CD4-positive, CD25-positive, alpha-beta regulatory T cell (primary cell): ENCODE measurements around the gene AURKAIP1. TPM values are rescaled to one million over a fixed set of nuclear protein-coding genes. Genes with fewer than 3 reads are reported as not detected.

Experiments
- ATAC-seq, 2 donors: fragments of 150-1000 bp; cut with Tn5 transposase; one replicate each; pipeline ENCODE4 v1.10.0; 2021; ENCODE audit warnings: low read depth in 2 of 2, moderate number of reproducible peaks in 2 of 2, moderate library complexity in 1 of 2
- DNase-seq, 3 donors: peaks; one replicate each; pipeline versions ENCODE4 v3.0.0 to v3.0.0-alpha.2; 2012 to 2022; ENCODE audit warnings: mixed read lengths in 1 of 3
- H3K27ac ChIP-seq: one replicate; pipeline ENCODE4 v1.7.0; 2013; ENCODE audit warnings: mild to moderate bottlenecking, low read length; ENCODE audit not compliant: insufficient read depth, poor library complexity, severe bottlenecking
- H3K27me3 ChIP-seq: one replicate; pipeline ENCODE4 v1.7.0; 2013; ENCODE audit warnings: low read length; ENCODE audit not compliant: control insufficient read depth, insufficient read depth
- H3K36me3 ChIP-seq: one replicate; pipeline ENCODE4 v1.7.0; 2013; ENCODE audit warnings: mild to moderate bottlenecking, low read length, moderate library complexity; ENCODE audit not compliant: control insufficient read depth, insufficient read depth
- H3K4me1 ChIP-seq: 2 replicates; pipeline ENCODE4 v1.7.0; 2013; ENCODE audit warnings: mild to moderate bottlenecking, low read length; ENCODE audit not compliant: insufficient read depth, control insufficient read depth, poor library complexity, severe bottlenecking
- H3K4me3 ChIP-seq: one replicate; pipeline ENCODE4 v1.7.0; 2013; ENCODE audit warnings: low read depth, mild to moderate bottlenecking, low read length, moderate library complexity
- H3K9me3 ChIP-seq, 2 experiments: 1 replicate in 1 of 2; 2 replicates in 1 of 2; pipeline ENCODE4 v1.7.0; 2013; ENCODE audit warnings: low read length in 2 of 2, mild to moderate bottlenecking in 1 of 2, moderate library complexity in 1 of 2; ENCODE audit not compliant: control insufficient read depth in 2 of 2
- H3K27ac Mint-ChIP-seq, 3 donors: one replicate each; pipeline ENCODE4 v1.8.0; 2020 to 2022; ENCODE audit warnings: mild to moderate bottlenecking in 3 of 3, mixed read lengths in 3 of 3, moderate library complexity in 2 of 3
- H3K27me3 Mint-ChIP-seq: one replicate; pipeline ENCODE4 v1.8.0; 2022; ENCODE audit warnings: mild to moderate bottlenecking, mixed read lengths
- H3K36me3 Mint-ChIP-seq: one replicate; pipeline ENCODE4 v1.8.0; 2020; ENCODE audit warnings: mixed read lengths
- H3K4me1 Mint-ChIP-seq, 4 donors: one replicate each; pipeline ENCODE4 v1.8.0; 2020 to 2022; ENCODE audit warnings: mixed read lengths in 4 of 4, mild to moderate bottlenecking in 1 of 4
- H3K4me3 Mint-ChIP-seq, 4 donors: one replicate each; pipeline ENCODE4 v1.8.0; 2020 to 2022; ENCODE audit warnings: mild to moderate bottlenecking in 4 of 4, mixed read lengths in 4 of 4, moderate library complexity in 3 of 4
- H3K9me3 Mint-ChIP-seq, 7 donors: one replicate each; pipeline ENCODE4 v1.8.0; 2020 to 2022; ENCODE audit warnings: mixed read lengths in 7 of 7, mild to moderate bottlenecking in 3 of 7, moderate library complexity in 2 of 7
- polyA plus RNA-seq, 4 donors: library from polyadenylated mRNA; unstranded; fragments of 300-500 nt; fragmentation: Illumina TruSeq; gene quantifications; one replicate each; pipeline ENCODE4 v1.2.3, GENCODE V29; 2021
- total RNA-seq: library from RNA; stranded (reverse); gene quantifications from one replicate; pipeline ENCODE4 v1.2.3, GENCODE V29; 2022

AURKAIP1 gene
- total and polyA plus RNA-seq, 5 donors from 2014 or later, result 76.0 to 190 (median 153) TPM

DNA sequence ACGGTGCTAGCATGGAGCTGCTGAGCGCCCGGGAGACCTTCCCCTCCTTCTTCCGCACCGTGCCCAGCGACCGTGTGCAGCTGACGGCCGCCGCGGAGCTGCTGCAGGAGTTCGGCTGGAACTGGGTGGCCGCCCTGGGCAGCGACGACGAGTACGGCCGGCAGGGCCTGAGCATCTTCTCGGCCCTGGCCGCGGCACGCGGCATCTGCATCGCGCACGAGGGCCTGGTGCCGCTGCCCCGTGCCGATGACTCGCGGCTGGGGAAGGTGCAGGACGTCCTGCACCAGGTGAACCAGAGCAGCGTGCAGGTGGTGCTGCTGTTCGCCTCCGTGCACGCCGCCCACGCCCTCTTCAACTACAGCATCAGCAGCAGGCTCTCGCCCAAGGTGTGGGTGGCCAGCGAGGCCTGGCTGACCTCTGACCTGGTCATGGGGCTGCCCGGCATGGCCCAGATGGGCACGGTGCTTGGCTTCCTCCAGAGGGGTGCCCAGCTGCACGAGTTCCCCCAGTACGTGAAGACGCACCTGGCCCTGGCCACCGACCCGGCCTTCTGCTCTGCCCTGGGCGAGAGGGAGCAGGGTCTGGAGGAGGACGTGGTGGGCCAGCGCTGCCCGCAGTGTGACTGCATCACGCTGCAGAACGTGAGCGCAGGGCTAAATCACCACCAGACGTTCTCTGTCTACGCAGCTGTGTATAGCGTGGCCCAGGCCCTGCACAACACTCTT lies 42.8 kb downstream of the AURKAIP1 start:
- Mint-ChIP-seq H3K27me3 (no peaks in the 10 kb centered on the region), H3K4me1 (peaks cover 0 to 5% (median 0%) of the 10 kb centered on the region in 4 donors), H3K4me3 (no peak overlapping the region), H3K9me3 (no peaks in the 10 kb centered on the region), H3K36me3 (no peaks in the 10 kb centered on the region), H3K27ac (no peak overlapping the region)
- Histone ChIP-seq H3K27me3 (no peaks in the 10 kb centered on the region), H3K9me3 (no peaks in the 10 kb centered on the region), H3K36me3 (no peaks in the 10 kb centered on the region), H3K27ac (no peak overlapping the region), H3K4me1 (no peaks in the 10 kb centered on the region), H3K4me3 (no peak overlapping the region)
- ATAC-seq (no peak), DNase-seq (no peak)

DNA sequence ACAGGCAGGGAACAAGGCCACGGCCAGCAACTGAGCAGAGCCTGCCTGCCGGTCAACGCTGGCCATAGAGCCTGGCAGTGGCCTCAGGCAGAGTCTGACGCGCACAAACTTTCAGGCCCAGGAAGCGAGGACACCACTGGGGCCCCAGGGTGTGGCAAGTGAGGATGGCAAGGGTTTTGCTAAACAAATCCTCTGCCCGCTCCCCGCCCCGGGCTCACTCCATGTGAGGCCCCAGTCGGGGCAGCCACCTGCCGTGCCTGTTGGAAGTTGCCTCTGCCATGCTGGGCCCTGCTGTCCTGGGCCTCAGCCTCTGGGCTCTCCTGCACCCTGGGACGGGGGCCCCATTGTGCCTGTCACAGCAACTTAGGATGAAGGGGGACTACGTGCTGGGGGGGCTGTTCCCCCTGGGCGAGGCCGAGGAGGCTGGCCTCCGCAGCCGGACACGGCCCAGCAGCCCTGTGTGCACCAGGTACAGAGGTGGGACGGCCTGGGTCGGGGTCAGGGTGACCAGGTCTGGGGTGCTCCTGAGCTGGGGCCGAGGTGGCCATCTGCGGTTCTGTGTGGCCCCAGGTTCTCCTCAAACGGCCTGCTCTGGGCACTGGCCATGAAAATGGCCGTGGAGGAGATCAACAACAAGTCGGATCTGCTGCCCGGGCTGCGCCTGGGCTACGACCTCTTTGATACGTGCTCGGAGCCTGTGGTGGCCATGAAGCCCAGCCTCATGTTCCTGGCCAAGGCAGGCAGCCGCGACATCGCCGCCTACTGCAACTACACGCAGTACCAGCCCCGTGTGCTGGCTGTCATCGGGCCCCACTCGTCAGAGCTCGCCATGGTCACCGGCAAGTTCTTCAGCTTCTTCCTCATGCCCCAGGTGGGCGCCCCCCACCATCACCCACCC lies 43.7 kb downstream of the AURKAIP1 start, which contains the start of gene TAS1R3:
Gene TAS1R3, plus strand, starts transcription at position 213 of the 898 bp plus-strand sequence. Its CDS starts 66 bp downstream, at position 279.
- Mint-ChIP-seq H3K27ac (no peak within 1 kb of the TSS), H3K36me3 (no peaks in the 10 kb centered on the region), H3K4me3 (no peak within 1 kb of the TSS), H3K4me1 (peaks cover 0 to 11% (median 3%) of the 10 kb centered on the region in 4 donors), H3K27me3 (no peaks in the 10 kb centered on the region), H3K9me3 (no peaks in the 10 kb centered on the region)
- no peak within 1 kb of the TSS for H3K27ac ChIP-seq
- H3K4me1 ChIP-seq, result peaks cover 7% of the 10 kb centered on the region
- no peak for ATAC-seq
- H3K4me3 ChIP-seq, result no peak within 1 kb of the TSS
- no peaks in the 10 kb centered on the region for H3K27me3 ChIP-seq
- H3K9me3 ChIP-seq, result no peaks in the 10 kb centered on the region
- no peak for DNase-seq
- H3K36me3 ChIP-seq, result no peaks in the 10 kb centered on the region

DNA sequence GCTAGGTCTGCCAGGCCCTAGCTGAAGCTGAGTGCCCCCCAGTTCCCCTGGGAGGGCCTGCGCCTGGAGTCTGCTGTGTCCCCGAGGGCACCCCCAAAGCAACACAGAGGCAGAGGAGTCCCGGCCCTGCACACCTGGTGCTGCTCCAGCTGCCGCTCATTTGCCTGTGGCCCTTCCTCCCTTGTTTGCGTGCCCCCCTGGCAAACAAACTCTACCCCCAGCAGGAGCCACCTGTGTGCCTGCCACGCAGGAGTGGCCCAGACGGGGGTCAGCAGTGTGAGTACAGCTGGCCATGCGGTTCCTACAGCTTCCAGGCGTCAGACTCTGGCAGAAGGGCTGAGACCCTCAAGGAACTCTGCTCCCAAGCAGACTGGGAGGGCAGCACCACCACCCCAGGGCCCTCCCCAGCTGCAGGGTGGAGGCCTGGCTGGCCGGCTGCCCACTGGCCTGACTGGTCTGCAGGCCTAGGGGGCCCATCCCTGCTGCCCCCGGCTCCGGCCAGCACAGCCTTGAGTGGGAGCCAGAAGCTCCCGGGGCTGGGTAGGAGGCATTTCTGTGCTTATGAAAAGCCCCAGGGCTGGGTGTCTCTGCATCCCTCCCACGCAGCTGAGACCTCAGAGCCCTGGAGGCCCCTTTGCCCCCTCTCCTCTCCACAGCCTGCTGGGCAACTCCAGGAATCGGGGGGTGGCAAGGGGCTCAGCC lies 44.5 kb downstream of the AURKAIP1 start:
- H3K27ac ChIP-seq, result no peak overlapping the region
- peaks cover 15% of the 10 kb centered on the region for H3K4me1 ChIP-seq
- H3K27ac Mint-ChIP-seq, result no peak overlapping the region

DNA sequence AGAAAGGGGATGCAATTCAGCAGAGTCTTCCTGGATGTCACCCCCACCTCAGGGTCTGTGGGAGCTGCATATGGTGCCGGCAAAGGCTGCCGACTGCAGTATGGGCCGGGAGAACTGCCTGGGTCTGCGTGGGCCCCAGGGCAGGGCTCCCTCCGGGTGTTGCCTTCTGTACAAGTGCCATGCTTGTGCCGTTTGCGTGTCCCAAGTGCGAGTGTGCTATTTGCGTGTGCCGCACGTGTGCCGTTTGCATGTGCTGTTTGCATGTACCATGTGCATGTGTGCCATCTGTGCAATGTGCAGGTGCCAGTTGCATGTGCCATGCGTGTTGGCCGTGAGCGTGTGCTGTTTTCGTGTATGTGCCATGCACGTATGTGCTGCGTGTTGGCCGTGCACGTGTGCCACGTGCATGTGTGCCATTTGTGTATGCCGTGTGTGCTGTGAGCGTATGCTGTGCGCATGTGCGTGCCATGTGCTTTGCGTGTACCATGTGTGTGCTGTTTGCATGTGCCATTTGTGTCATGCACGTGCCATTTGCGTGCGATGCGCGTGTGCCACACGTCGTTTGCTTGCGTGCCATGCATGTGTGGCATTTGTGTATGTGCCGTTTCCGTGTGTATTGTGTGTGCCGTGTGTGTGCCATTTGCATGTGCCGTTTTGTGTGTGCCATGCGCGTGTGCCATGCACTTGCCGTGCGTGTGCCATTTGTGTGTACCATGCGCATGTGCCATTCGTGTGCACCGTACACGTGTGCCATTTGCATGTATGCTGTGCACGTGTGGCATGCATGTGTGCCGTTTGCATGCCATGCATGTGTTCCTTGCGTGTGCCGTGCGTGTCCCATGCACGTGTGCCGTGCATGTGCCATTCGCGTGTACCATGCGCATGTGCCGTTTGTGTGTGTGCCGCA lies 45.5 kb downstream of the AURKAIP1 start:
- Mint-ChIP-seq H3K4me3 (peak overlapping the region in 1 of 4 donors; percentile 84), H3K4me1 (peaks cover 0 to 23% (median 6%) of the 10 kb centered on the region in 4 donors), H3K36me3 (no peaks in the 10 kb centered on the region), H3K27me3 (no peaks in the 10 kb centered on the region), H3K27ac (no peak overlapping the region), H3K9me3 (no peaks in the 10 kb centered on the region)
- Histone ChIP-seq H3K4me3 (no peak overlapping the region), H3K4me1 (peaks cover 21% of the 10 kb centered on the region), H3K27ac (no peak overlapping the region), H3K36me3 (no peaks in the 10 kb centered on the region), H3K9me3 (no peaks in the 10 kb centered on the region), H3K27me3 (no peaks in the 10 kb centered on the region)
- ATAC-seq (no peak), DNase-seq (no peak)

More for the DNA sequence above, 44.5 kb downstream of the AURKAIP1 start:
- no peaks in the 10 kb centered on the region for H3K27me3 Mint-ChIP-seq
- Histone ChIP-seq H3K4me3 (no peak overlapping the region), H3K9me3 (no peaks in the 10 kb centered on the region), H3K36me3 (no peaks in the 10 kb centered on the region), H3K27me3 (no peaks in the 10 kb centered on the region)
- ATAC-seq (no peak), DNase-seq (no peak)
- no peaks in the 10 kb centered on the region for H3K36me3 Mint-ChIP-seq
- peaks cover 0 to 19% (median 6%) of the 10 kb centered on the region in 4 donors for H3K4me1 Mint-ChIP-seq
- no peaks in the 10 kb centered on the region for H3K9me3 Mint-ChIP-seq
- H3K4me3 Mint-ChIP-seq, result no peak overlapping the region

DNA sequence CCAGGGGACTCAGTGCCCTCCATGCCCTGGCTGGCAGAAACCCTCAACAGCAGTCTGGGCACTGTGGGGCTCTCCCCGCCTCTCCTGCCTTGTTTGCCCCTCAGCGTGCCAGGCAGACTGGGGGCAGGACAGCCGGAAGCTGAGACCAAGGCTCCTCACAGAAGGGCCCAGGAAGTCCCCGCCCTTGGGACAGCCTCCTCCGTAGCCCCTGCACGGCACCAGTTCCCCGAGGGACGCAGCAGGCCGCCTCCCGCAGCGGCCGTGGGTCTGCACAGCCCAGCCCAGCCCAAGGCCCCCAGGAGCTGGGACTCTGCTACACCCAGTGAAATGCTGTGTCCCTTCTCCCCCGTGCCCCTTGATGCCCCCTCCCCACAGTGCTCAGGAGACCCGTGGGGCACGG lies 46.8 kb downstream of the AURKAIP1 start:
- Histone ChIP-seq H3K4me1 (peaks cover 25% of the 10 kb centered on the region), H3K27ac (no peak overlapping the region), H3K4me3 (no peak overlapping the region), H3K9me3 (no peaks in the 10 kb centered on the region), H3K36me3 (no peaks in the 10 kb centered on the region), H3K27me3 (no peaks in the 10 kb centered on the region)
- Mint-ChIP-seq H3K4me1 (peaks cover 0 to 29% (median 7%) of the 10 kb centered on the region in 4 donors), H3K27ac (no peak overlapping the region), H3K36me3 (no peaks in the 10 kb centered on the region), H3K9me3 (no peaks in the 10 kb centered on the region), H3K27me3 (no peaks in the 10 kb centered on the region), H3K4me3 (no peak overlapping the region)
- ATAC-seq (no peak), DNase-seq (no peak)

DNA sequence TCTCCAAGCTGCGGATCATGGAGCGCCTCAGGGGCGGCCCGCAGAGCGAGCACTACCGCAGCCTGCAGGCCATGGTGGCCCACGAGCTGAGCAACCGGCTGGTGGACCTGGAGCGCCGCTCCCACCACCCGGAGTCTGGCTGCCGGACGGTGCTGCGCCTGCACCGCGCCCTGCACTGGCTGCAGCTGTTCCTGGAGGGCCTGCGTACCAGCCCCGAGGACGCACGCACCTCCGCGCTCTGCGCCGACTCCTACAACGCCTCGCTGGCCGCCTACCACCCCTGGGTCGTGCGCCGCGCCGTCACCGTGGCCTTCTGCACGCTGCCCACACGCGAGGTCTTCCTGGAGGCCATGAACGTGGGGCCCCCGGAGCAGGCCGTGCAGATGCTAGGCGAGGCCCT lies 47.7 kb downstream of the AURKAIP1 start:
- no peak overlapping the region for H3K27ac Mint-ChIP-seq
- Histone ChIP-seq H3K27ac (no peak overlapping the region), H3K4me3 (no peak overlapping the region), H3K27me3 (no peaks in the 10 kb centered on the region), H3K9me3 (no peaks in the 10 kb centered on the region), H3K36me3 (no peaks in the 10 kb centered on the region), H3K4me1 (peaks cover 31% of the 10 kb centered on the region)
- no peaks in the 10 kb centered on the region for H3K36me3 Mint-ChIP-seq
- DNase-seq (no peak), ATAC-seq (no peak)
- no peaks in the 10 kb centered on the region for H3K9me3 Mint-ChIP-seq
- no peaks in the 10 kb centered on the region for H3K27me3 Mint-ChIP-seq
- peak overlapping the region; percentile 10 to 43 (median 38) for H3K4me3 Mint-ChIP-seq
- peaks cover 0 to 36% (median 8%) of the 10 kb centered on the region in 4 donors for H3K4me1 Mint-ChIP-seq
